Measurements from ENCODE around the gene HOXD3. TPM values are rescaled to one million over a fixed set of nuclear protein-coding genes. Genes with fewer than 3 reads are reported as not detected.

HOXD3 gene
- total RNA-seq, 1 experiment from 2014 or later = not detected

GRCh38 chr2:176206136-176206535 lies 49.0 kb downstream of the HOXD3 start (continued):
- TF ChIP-seq HMGA2 (CRISPR knock-in tag; IDR thresholded peaks at IDR 0.05) = no peak
- TF ChIP-seq TEAD4 (CRISPR knock-in tag; IDR thresholded peaks at IDR 0.05) = no peak

GRCh38 chr2:176206682-176207081 lies 49.6 kb downstream of the HOXD3 start:
- no peaks in the 10 kb centered on the region for H3K4me1 Mint-ChIP-seq
- no peaks in the 10 kb centered on the region for H3K36me3 Mint-ChIP-seq
- H3K27me3 Mint-ChIP-seq (ENCODE audit: low read depth) = peaks cover 20% of the 10 kb centered on the region
- no peak for DNase-seq (ENCODE audit: low spot score)
- TF ChIP-seq, protein P1, sequence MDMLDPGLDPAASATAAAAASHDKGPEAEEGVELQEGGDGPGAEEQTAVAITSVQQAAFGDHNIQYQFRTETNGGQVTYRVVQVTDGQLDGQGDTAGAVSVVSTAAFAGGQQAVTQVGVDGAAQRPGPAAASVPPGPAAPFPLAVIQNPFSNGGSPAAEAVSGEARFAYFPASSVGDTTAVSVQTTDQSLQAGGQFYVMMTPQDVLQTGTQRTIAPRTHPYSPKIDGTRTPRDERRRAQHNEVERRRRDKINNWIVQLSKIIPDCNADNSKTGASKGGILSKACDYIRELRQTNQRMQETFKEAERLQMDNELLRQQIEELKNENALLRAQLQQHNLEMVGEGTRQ (CRISPR knock-in tag; IDR thresholded peaks at IDR 0.05) = no peak
- TF ChIP-seq, protein P2, sequence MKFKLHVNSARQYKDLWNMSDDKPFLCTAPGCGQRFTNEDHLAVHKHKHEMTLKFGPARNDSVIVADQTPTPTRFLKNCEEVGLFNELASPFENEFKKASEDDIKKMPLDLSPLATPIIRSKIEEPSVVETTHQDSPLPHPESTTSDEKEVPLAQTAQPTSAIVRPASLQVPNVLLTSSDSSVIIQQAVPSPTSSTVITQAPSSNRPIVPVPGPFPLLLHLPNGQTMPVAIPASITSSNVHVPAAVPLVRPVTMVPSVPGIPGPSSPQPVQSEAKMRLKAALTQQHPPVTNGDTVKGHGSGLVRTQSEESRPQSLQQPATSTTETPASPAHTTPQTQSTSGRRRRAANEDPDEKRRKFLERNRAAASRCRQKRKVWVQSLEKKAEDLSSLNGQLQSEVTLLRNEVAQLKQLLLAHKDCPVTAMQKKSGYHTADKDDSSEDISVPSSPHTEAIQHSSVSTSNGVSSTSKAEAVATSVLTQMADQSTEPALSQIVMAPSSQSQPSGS (CRISPR knock-in tag; IDR thresholded peaks at IDR 0.05; ENCODE audit: borderline replicate concordance, low read depth) = no peak
- TF ChIP-seq CREB1 (CRISPR knock-in tag; IDR thresholded peaks at IDR 0.05) = no peak
- no peak for TF ChIP-seq AFF4 (CRISPR knock-in tag; IDR thresholded peaks at IDR 0.05; ENCODE audit: borderline replicate concordance)
- TF ChIP-seq SP1 (CRISPR knock-in tag; conservative IDR thresholded peaks at IDR 0.05) = no peak
- no peak for TF ChIP-seq NR3C1 (CRISPR knock-in tag; conservative IDR thresholded peaks at IDR 0.05; ENCODE audit: low read depth)
- no peak for TF ChIP-seq ZNF138 (CRISPR knock-in tag; conservative IDR thresholded peaks at IDR 0.05)
- TF ChIP-seq JAZF1 (CRISPR knock-in tag; IDR thresholded peaks at IDR 0.05) = no peak
- TF ChIP-seq ZNF281 (CRISPR knock-in tag; IDR thresholded peaks at IDR 0.05) = no peak
- no peak for TF ChIP-seq HMGA2 (CRISPR knock-in tag; IDR thresholded peaks at IDR 0.05)
- TF ChIP-seq ZNF121 (CRISPR knock-in tag; IDR thresholded peaks at IDR 0.05) = no peak
- TF ChIP-seq, protein P3, sequence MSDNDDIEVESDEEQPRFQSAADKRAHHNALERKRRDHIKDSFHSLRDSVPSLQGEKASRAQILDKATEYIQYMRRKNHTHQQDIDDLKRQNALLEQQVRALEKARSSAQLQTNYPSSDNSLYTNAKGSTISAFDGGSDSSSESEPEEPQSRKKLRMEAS (CRISPR knock-in tag; IDR thresholded peaks at IDR 0.05) = no peak
- TF ChIP-seq SOX15 (CRISPR knock-in tag; IDR thresholded peaks at IDR 0.05) = no peak
- no peak for TF ChIP-seq ZNF416 (CRISPR knock-in tag; IDR thresholded peaks at IDR 0.05)
- TF ChIP-seq, protein P4, sequence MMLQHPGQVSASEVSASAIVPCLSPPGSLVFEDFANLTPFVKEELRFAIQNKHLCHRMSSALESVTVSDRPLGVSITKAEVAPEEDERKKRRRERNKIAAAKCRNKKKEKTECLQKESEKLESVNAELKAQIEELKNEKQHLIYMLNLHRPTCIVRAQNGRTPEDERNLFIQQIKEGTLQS (CRISPR knock-in tag; conservative IDR thresholded peaks at IDR 0.05) = no peak
- no peak for TF ChIP-seq MYBL2 (CRISPR knock-in tag; IDR thresholded peaks at IDR 0.05)
- no peak for ATAC-seq
- H3K4me3 Mint-ChIP-seq = no peak overlapping the region
- CTCF ChIA-PET = interaction anchor here (1.1 kb wide), 1 partner anchor 249 kb away, joined by 3 read pairs; no protein-coding TSS in a partner anchor
- no peaks in the 10 kb centered on the region; the same call in 1 of the 2 replicates for H3K9me3 Mint-ChIP-seq
- H3K27ac Mint-ChIP-seq = no peak overlapping the region
- POLR2A ChIA-PET = no interaction called here

Measured in WTC11 (cell line).